Activated naive CD4-positive, alpha-beta T cell treated with anti-CD3 and anti-CD28 coated beads for 36 hours (primary cell): ENCODE results near the gene MYO19. TPM values are rescaled to one million over a fixed set of nuclear protein-coding genes. Genes with fewer than 3 reads are reported as not detected.
"Not testable (repeated sequence)": the region's sequence is repeated elsewhere in the genome, so short reads cannot be mapped to it uniquely, and the experiment has no call there.

Experiments used
- CTCF ChIA-PET: fragments of 350-600 bp; sonication (Branson Sonifier 250); formaldehyde crosslinking; loops from one replicate; lab custom pipeline; 2021; ENCODE audit warnings: antibody characterized with exemption; lab: Charles Lee
- DNase-seq: peaks from one replicate; pipeline ENCODE4 v3.0.0-alpha.2; 2020
- H3K27ac Mint-ChIP-seq: one replicate; pipeline ENCODE4 v1.8.0; 2021; ENCODE audit warnings: mild to moderate bottlenecking, mixed read lengths
- H3K27me3 Mint-ChIP-seq: one replicate; pipeline ENCODE4 v1.8.0; 2021; ENCODE audit warnings: low read depth, mixed read lengths
- H3K36me3 Mint-ChIP-seq: one replicate; pipeline ENCODE4 v1.8.0; 2021; ENCODE audit warnings: low read depth, mixed read lengths
- H3K4me1 Mint-ChIP-seq: one replicate; pipeline ENCODE4 v1.8.0; 2021; ENCODE audit warnings: low read depth, mixed read lengths
- H3K4me3 Mint-ChIP-seq: one replicate; pipeline ENCODE4 v1.8.0; 2021; ENCODE audit warnings: mild to moderate bottlenecking, moderate library complexity, mixed read lengths
- H3K9me3 Mint-ChIP-seq: one replicate; pipeline ENCODE4 v1.8.0; 2021; ENCODE audit warnings: mixed read lengths
- intact Hi-C: fragments of 100-400 bp; cut with micrococcal nuclease; formaldehyde crosslinking; loops from one replicate; pipeline ENCODE4 v1.15.1; 2023
- total RNA-seq, 2 experiments: library from RNA; stranded (reverse); gene quantifications; one replicate each; pipeline ENCODE4 v1.2.3, GENCODE V29; 2021

Gene MYO19
- total RNA-seq, 2 experiments from 2014 or later, result 99.6 to 107 TPM

DNA sequence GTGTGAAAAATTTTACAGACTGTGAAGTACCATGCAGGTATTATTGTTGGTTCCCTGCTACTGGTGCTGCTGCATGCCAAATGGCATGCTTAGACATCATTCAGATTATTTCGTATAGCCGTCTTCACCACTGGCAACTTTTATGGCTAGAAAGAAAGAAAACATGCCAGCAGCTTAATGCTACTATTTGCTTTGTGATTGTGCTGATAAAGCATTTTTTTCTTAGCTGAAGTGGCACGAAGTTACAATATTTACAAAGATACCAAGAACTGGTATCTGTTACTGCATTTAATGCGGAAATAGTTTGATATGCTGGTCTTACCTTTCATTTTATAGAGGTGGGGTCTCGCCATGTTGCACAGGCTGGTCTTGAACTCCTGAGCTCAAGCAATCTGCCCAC, 40.0 kb downstream of the MYO19 start:
- intact Hi-C loops, result no loop called here
- no peak overlapping the region for H3K4me3 Mint-ChIP-seq
- CTCF ChIA-PET, result no interaction called here
- no peak overlapping the region for H3K27ac Mint-ChIP-seq
- H3K27me3 Mint-ChIP-seq, result no peaks in the 10 kb centered on the region
- peaks cover 20% of the 10 kb centered on the region for H3K4me1 Mint-ChIP-seq
- H3K36me3 Mint-ChIP-seq, result peaks cover 34% of the 10 kb centered on the region
- peaks cover 1% of the 10 kb centered on the region for H3K9me3 Mint-ChIP-seq
- DNase-seq, result no peak

DNA sequence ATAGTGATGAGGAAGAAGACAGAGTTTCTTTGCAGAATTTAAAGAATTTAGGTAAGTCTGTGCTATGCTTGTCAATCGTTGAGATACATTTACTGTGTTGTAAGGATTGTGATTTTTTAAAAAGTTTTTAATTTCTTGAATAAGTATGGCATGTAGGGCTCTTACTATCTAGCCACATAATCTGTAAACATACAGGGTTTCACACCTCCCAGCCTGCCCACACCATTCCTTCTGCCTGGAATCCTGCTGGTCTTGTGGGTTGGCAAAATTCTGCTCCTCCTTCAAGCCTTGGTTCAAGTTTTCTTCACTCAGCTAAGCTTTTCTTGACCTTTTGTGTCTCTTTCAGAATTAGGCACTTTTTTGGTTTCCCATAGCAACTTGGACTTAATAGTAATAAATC, 40.7 kb downstream of the MYO19 start:
- peaks cover 1% of the 10 kb centered on the region for H3K9me3 Mint-ChIP-seq
- peaks cover 37% of the 10 kb centered on the region for H3K36me3 Mint-ChIP-seq
- CTCF ChIA-PET, result no interaction called here
- DNase-seq, result no peak
- H3K4me3 Mint-ChIP-seq, result no peak overlapping the region
- peaks cover 27% of the 10 kb centered on the region for H3K4me1 Mint-ChIP-seq
- H3K27ac Mint-ChIP-seq, result peak overlapping the region; percentile 21
- no peaks in the 10 kb centered on the region for H3K27me3 Mint-ChIP-seq
- intact Hi-C loops, result no loop called here

DNA sequence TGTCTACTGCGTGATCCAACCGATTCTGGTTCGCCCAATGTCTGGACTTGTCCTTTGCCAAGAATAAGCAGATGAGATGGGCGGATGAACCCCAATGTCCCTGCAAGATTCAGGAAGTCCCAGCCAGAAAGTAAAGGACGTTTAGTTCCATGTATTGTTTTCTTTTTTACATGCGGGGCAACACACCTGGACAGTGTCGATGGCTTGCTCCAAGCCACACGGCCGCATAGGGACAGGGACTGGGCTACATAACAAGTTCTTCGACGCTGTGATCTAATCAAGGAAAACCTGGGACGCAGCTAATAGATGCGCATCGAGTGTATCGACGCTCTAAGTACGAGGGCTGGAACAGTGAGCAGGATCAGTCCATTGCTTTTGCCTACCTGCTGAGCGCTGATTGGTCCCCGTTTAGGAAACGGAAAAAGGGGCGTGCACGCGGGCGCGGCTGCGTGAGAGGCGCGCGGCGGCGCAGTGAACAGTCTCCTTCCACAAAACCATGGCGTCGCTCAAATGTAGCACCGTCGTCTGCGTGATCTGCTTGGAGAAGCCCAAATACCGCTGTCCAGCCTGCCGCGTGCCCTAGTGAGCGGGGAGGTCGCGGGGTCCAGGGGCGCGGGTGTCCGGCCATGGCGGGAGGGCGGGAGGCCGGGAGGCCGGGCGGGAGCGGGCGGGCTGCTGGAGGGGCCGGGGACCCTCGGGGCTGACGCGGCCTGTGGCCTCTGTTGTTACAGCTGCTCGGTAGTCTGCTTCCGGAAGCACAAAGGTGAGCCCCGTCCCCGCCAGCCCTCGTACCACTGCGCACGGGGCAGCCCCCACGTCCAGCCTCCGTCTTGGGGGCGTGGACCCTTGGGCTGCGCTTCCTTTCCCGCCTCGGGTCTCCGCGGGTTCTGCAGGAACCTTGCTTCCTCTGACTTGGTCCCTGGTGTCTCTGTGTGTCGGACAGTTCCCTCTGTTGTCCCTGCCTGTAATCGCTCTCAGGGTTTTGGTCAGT, 48.2 kb downstream of the MYO19 start, which contains the start of gene ZNHIT3:
ZNHIT3 (plus strand) TSS at position 478 of the 991 bp plus-strand sequence; CDS start at position 497, 19 bp downstream.
- peak; percentile 95 for DNase-seq
- Mint-ChIP-seq H3K27me3 (peaks cover 10% of the 10 kb centered on the region), H3K27ac (peak within 1 kb of the TSS; percentile 98), H3K4me3 (peak within 1 kb of the TSS; percentile 100), H3K9me3 (peaks cover 1% of the 10 kb centered on the region), H3K4me1 (peaks cover 51% of the 10 kb centered on the region), H3K36me3 (peaks cover 15% of the 10 kb centered on the region)
- CTCF ChIA-PET, result interaction anchor here (1.0 to 1.7 kb wide), 2 partner anchors 99 to 142 kb away, joined by 3 to 4 read pairs; no protein-coding TSS in a partner anchor
- intact Hi-C loops, result loop anchor here (2.0 kb wide), 3 partner anchors 48 to 116 kb away; partner anchors contain the start of genes GGNBP2, MYO19 and PIGW

DNA sequence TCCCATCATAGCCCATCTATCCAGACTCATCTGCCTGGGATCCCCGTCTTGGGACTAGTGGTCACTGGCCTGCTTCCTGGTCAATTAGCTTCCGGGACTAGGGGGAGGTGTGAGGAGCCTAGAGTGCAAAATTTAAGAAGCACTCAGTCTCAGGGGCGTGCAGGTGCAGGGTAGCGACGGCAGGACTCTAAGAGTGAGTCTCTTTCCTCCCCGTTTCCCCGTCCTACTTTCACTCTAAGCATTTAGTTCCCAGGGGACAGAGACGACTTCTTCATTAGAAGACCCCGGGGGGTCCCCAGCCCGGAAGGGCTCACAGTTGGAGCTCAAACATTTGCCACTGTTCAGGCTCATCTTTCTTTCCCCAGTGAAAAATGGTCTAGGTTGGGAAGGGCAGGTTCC, 48.9 kb downstream of the MYO19 start:
- CTCF ChIA-PET, result interaction anchor here (0.5 to 1.7 kb wide), 3 partner anchors 99 to 142 kb away, joined by 3 to 4 read pairs (median 4); no protein-coding TSS in a partner anchor

DNA sequence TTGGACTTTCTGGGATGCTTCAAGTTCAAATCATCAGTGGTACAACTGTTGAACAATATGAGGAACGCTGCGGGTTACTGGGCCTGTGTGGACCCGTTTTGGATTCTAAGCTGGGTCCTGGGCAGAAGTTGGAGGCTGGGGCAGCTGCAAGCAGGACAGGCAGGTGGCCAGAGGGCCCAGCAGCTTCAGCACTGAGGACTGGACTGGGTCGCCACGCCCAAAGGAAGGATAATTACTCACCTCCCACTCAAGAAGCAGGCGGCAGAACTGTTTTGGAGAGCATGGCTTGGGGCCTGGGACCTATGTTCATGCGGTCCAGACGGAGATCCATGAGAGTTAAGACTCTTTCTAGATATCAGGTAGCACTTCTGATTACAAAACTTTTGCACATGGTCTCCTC, 49.6 kb downstream of the MYO19 start:
- H3K4me1 Mint-ChIP-seq, result peaks cover 42% of the 10 kb centered on the region
- H3K9me3 Mint-ChIP-seq, result peaks cover 1% of the 10 kb centered on the region
- H3K27ac Mint-ChIP-seq, result no peak overlapping the region
- H3K27me3 Mint-ChIP-seq, result peaks cover 14% of the 10 kb centered on the region
- CTCF ChIA-PET, result interaction anchor here (0.9 to 1.7 kb wide), 2 partner anchors 100 to 335 kb away, joined by 3 to 4 read pairs; no protein-coding TSS in a partner anchor
- no peak for DNase-seq
- intact Hi-C loops, result no loop called here
- peak overlapping the region; percentile 100 for H3K4me3 Mint-ChIP-seq
- peaks cover 7% of the 10 kb centered on the region for H3K36me3 Mint-ChIP-seq

More for the DNA sequence above, 48.9 kb downstream of the MYO19 start:
- intact Hi-C loops, result loop anchor here (2.0 kb wide), 3 partner anchors 49 to 117 kb away; partner anchors contain the start of genes GGNBP2, MYO19 and PIGW
- H3K9me3 Mint-ChIP-seq, result peaks cover 1% of the 10 kb centered on the region
- peaks cover 46% of the 10 kb centered on the region for H3K4me1 Mint-ChIP-seq
- peak overlapping the region; percentile 100 for H3K4me3 Mint-ChIP-seq
- no peak for DNase-seq
- H3K36me3 Mint-ChIP-seq, result peaks cover 11% of the 10 kb centered on the region
- peak overlapping the region; percentile 98 for H3K27ac Mint-ChIP-seq
- H3K27me3 Mint-ChIP-seq, result peaks cover 11% of the 10 kb centered on the region

DNA sequence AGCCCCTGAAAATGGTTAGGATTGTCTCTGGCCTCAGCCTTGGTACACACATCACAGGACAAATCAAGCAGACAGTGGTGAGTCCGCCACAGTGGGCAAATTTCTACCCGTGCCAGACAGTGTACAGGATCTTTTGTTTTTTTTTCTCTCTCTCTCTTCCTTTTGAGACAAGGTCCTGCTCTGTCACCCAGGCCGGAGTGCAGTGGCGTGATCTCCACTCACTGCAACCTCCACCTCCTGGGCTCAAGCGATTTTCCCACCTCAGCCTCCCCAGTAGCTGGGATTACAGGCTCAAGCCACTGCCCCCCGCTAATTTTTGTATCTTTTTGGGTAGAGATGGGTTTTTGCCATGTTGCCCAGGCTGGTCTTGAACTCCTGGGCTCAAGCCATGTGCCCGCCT, 50.6 kb downstream of the MYO19 start:
- H3K36me3 Mint-ChIP-seq, intact Hi-C loops, DNase-seq, H3K4me3 Mint-ChIP-seq, H3K27ac Mint-ChIP-seq, H3K9me3 Mint-ChIP-seq: not testable (repeated sequence)
- Mint-ChIP-seq H3K4me1 (peaks cover 33% of the 10 kb centered on the region), H3K27me3 (peaks cover 14% of the 10 kb centered on the region)
- CTCF ChIA-PET, result interaction anchor here (0.6 to 1.2 kb wide), 4 partner anchors 7 to 557 kb away, joined by 3 read pairs; no protein-coding TSS in a partner anchor

DNA sequence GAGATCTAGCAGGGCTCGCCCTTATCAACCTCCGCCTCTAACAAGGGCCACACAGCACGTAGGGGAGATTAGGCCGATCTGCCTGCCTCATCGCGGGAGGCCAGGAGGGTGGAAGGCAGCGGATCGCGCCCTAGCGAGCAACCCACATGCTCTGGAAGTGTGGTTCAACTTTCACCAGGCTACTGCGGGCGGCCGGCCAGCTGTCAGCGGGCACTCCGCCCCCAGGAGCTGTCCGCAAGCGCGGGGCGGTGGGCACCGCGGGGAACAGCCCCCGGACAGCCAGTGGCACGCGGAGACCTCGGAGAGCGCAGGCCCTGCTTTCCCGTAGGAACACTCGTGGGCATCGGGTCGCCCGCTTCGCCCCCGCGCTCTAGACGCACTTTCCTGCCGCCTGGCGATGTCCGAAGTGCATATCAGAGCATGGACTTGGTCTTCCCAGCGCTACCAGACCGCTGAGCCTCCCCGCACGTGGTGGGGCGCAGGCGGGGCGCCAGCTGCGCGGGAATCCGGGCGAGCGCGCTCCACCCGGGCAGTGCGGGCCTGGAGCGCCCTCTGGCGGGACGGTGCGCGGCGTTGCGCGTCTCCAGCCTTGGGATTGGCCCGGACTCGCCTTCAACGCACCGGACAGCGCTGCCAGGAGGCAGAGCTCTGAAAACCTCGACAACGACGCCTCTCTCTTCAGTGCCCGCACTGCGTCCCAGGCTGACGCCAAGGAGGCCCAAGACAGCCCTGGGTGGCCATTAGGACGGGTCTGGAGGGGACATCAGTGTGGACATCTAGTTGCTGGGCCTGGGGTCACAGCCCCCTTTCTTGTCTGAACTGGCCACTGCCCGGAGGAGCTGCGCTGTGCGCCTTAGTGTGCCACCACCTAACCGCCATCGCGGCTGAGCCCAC, 51.8 kb downstream of the MYO19 start:
- peak; percentile 86 for DNase-seq
- H3K4me3 Mint-ChIP-seq, result peak overlapping the region; percentile 29
- peaks cover 14% of the 10 kb centered on the region for H3K27me3 Mint-ChIP-seq
- H3K9me3 Mint-ChIP-seq, result no peaks in the 10 kb centered on the region
- H3K27ac Mint-ChIP-seq, result no peak overlapping the region
- CTCF ChIA-PET, result interaction anchor here (0.7 to 1.2 kb wide), 5 partner anchors 8 to 556 kb away, joined by 3 to 9 read pairs (median 3); no protein-coding TSS in a partner anchor
- H3K4me1 Mint-ChIP-seq, result peaks cover 28% of the 10 kb centered on the region
- intact Hi-C loops, result loop anchor here (1.0 kb wide), 2 partner anchors 19 to 514 kb away; no protein-coding TSS in a partner anchor
- H3K36me3 Mint-ChIP-seq, result peaks cover 2% of the 10 kb centered on the region

DNA sequence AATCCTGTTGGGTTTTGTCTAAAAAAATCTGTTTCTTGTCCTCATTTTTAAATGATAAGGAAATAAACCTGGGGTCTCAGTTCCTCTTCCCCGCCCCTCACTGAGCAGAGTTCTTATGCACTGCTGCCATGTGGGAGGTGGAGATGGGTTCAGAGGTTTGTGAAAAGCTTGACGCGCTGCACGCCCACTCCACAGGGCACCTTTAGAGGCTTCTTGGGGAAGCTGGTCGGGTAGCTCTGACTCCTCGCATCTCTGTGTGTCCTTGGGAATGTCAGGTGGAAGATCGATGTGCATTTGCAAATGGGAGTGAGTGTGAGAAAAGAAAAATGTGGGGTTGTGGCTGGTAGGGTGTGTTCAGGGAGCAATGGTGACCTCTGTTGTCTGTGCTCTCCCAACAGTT, 52.8 kb downstream of the MYO19 start:
- peaks cover 15% of the 10 kb centered on the region for H3K27me3 Mint-ChIP-seq
- peaks cover 2% of the 10 kb centered on the region for H3K36me3 Mint-ChIP-seq
- H3K27ac Mint-ChIP-seq, result no peak overlapping the region
- H3K9me3 Mint-ChIP-seq, result no peaks in the 10 kb centered on the region
- no peak overlapping the region for H3K4me3 Mint-ChIP-seq
- peaks cover 20% of the 10 kb centered on the region for H3K4me1 Mint-ChIP-seq
- intact Hi-C loops, result no loop called here
- no peak for DNase-seq
- CTCF ChIA-PET, result no interaction called here

DNA sequence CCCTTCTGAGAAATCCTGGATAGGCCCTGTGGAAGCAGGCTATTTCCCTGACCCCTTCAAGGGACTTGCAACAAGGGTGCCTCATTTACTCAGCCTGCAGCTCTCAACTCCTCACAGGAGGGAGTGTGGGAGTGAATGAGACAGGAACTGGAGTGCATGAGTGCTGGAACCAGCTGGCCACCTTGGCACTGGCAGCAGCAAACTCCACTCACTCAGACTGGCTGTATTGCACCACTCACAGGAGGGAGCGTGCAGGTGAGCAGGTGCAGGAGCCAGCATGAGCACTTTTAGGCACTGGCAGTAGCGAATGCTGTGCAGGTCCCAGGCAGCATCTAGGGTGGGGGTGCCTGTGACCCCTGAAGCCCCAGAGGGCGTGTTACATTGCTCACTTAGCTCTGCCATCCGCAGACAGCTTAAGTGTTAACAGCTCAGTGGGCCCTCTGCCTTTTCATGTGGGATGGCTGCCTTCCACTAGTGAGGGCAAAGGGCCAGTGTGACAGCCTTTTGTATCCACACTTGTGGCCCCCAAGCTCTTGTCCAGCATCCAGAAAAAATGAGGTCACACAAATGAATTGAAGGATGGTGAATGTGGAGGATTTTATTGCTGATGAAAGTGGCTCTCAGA, 59.2 kb downstream of the MYO19 start:
- CTCF ChIA-PET, result no interaction called here
- H3K9me3 Mint-ChIP-seq, result no peaks in the 10 kb centered on the region
- DNase-seq, result no peak

DNA sequence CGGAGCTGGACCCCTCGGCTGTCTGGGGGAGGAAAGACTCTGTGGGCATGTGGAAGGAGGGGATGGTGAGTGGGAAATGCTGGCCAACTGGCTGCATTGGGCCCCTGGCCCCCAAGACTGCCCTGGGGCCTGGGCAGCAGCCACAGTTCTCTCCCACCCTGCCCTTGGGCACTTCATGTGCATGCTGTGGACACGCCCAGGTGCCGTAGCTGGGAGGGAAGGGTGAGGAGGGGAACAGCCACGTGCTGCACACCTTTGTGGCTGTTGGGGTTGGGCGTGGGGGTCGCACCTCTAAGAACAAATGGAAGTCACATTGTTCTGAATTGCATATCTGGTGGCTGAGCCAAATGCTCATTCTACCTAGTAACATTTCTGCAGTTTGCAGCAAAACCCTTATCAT, 60.1 kb downstream of the MYO19 start:
- H3K36me3 Mint-ChIP-seq, result no peaks in the 10 kb centered on the region

More for the DNA sequence above, 59.2 kb downstream of the MYO19 start:
- Mint-ChIP-seq H3K36me3 (no peaks in the 10 kb centered on the region), H3K4me3 (no peak overlapping the region), H3K4me1 (no peaks in the 10 kb centered on the region), H3K27me3 (peaks cover 6% of the 10 kb centered on the region), H3K27ac (no peak overlapping the region)
- intact Hi-C loops, result no loop called here

DNA sequence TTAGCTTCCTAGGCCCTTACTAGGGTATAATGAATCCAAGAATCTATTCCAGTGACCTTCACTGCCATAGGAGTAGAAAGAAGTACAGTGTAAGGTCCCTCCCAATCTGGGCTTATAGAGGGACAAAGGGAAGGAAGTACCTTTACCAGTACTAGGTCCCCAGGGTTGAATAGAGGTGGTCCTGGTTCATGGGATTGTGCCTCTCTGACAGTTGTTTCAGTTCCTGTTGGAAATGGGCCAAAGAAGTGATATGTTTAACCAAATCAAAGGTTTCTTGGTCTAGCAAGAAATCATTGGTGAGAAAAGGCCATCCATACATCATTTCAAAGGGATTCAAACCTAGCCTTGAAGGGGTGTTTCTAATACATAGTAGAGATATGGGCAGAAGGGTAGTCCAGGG, 64.2 kb downstream of the MYO19 start:
- CTCF ChIA-PET, result no interaction called here
- H3K9me3 Mint-ChIP-seq, result no peaks in the 10 kb centered on the region
- H3K4me3 Mint-ChIP-seq, result no peak overlapping the region
- H3K27me3 Mint-ChIP-seq, result peaks cover 19% of the 10 kb centered on the region
- H3K4me1 Mint-ChIP-seq, result no peaks in the 10 kb centered on the region
- no peaks in the 10 kb centered on the region for H3K36me3 Mint-ChIP-seq
- intact Hi-C loops, result no loop called here
- no peak for DNase-seq
- no peak overlapping the region for H3K27ac Mint-ChIP-seq

More for the DNA sequence above, 60.1 kb downstream of the MYO19 start:
- Mint-ChIP-seq H3K27ac (no peak overlapping the region), H3K9me3 (no peaks in the 10 kb centered on the region), H3K4me3 (no peak overlapping the region), H3K27me3 (peaks cover 7% of the 10 kb centered on the region), H3K4me1 (no peaks in the 10 kb centered on the region)
- intact Hi-C loops, result no loop called here
- no peak for DNase-seq
- CTCF ChIA-PET, result no interaction called here
